CD4-positive, alpha-beta T cell treated with Interleukin-17A for 1 hour (primary cell): ENCODE measurements around the gene MYH9.
A peak's percentile ranks its signal among the peaks of the same experiment; 100 is the strongest.
"Not testable (repeated sequence)": the region's sequence is repeated elsewhere in the genome, so short reads cannot be mapped to it uniquely, and the experiment has no call there.

ENCODE experiments used
- DNase-seq: peaks from one replicate; pipeline ENCODE4 v3.0.0-alpha.2; 2020

Gene MYH9

GRCh38 chr22:36387959-36388726 lies at the start of gene MYH9:
Gene MYH9, minus strand, starts transcription at chr22:36387967. Its CDS starts 38,731 bp downstream, at chr22:36349236.
- peak; percentile 99 for DNase-seq

DNA sequence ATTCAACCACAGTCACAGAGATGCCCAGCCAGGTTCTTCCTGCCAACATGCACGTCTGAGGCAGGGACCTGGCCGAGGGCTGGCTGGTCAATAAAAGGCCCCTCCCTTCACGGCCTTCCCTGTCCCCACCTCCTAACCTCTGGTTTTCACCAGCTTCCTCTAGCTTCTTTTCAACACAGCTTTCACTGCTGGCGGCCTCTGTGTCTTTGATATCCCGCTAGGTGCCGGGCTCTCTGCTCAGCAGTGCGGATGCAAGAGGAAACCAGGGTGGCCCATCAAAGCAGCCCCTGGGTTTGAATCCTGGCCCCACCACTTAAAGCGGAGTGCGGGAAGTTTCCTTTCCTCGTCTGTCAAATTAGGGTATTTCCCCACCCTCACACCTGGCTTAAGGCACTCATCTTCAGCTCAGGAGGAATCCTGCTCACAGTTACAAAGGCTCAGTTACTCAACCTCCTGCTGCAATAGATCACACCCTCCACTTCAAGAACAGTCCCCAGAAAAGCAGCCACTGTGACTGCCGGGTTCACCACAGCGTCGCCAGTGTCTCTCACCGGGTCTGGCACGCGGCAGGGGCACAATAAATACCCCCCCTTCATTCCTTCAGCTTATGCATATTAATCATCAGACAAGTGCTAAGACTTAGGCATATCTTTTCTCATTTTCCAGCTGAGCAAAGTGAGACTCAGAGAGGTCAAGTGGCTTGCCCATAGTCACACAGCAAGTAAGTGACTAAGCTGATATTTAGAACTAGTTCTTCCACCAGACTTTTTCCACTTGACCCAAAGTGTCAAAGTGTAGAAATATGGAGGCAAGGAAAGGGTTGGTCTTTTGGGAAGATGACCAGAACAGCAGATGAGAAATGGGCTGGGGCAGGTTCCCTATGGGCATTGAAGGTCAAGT lies 48.0 kb upstream of the MYH9 start:
- peak; percentile 88 for DNase-seq

- no peak for DNase-seq
These were observed 45.8 kb upstream of the MYH9 start for GRCh38 chr22:36433318-36434231.

- no peak for DNase-seq
These were observed 45.0 kb upstream of the MYH9 start for GRCh38 chr22:36432592-36433317.

DNA sequence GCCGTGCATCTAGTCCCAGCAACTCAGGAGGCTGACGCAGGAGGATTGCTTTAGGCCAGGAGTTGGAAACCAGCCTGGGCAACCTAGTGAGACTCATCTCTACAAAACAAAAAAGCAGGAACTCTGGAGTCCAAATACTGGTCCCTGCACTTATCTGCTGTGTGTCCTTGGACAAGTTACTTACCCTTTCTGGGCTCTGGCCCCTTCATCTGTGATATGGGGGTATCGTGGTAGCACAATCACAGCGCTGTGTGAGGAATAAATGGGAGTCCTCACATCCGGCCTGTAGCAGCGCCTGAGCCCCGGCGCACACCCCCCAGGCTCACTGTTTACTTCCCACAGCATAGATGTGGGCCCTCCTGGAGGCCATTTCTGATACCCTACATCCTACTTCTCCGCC lies 44.2 kb upstream of the MYH9 start:
- DNase-seq, result no peak

DNA sequence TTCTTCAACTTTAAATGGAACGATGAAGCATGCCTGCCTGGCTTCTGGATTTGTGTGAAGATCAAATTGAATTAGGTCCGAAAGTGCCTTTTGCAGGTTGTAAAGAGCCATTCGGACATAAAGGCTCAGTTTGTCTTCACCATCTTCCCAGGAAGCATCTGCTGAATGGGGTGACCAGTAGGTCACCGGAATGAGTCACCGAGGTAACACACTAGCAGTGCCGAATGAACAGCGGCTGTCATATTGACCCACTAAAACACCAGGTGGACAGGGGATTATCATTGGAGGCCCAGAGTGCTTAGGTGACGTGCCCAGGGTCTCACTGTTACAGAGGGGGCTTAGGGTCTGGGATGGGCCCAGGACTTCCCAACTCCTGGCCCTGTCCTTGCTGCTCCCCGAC lies 43.1 kb upstream of the MYH9 start:
- no peak for DNase-seq

DNA sequence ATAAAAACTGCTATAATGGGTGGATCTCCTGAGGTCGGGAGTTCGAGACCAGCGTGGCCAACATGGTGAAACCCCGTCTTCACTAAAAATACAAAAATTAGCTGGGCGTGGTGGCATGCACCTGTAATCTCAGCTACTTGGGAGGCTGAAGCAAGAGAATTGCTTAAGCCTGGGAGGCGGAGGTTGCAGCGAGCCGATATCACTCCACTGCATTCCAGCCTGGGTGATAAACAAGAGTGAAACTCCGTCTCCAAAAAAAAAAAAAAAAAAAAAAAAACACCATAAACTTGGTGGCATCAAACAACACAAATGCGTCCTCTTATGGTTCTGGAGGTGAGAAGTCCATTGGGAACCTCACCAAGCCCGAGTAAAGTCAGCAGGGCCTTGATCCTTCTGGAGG lies 40.2 kb upstream of the MYH9 start:
- DNase-seq, result not testable (repeated sequence)

DNA sequence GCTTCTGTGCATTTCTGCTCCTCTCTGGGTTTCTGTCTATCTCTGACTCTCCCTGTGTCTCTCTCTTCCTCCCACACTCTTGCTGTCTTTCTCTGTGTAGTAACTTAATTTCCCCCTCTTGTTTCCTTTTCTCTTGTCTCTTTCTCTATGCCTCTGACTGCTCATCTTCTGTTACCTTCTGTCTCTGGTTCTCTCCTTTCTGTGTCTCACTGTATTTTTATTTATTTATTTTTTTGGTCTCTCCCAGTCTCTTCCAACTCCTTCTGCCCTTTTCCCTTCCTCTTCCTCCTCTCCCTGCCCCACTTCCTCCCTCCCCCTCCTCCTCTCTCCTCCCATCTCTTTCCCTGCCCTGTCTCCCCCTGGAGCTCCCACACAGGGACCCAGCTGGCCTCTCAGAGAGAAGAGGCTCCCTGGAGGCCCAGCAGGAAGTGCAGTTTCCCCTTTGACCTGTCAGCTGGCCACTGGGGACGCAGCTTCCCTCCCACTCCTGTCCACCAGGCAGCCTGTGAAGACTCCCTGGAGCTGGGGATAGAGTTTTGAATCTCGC lies 38.3 kb upstream of the MYH9 start:
- DNase-seq, result no peak

GRCh38 chr22:36424901-36425579 lies 37.3 kb upstream of the MYH9 start:
- no peak for DNase-seq

DNA sequence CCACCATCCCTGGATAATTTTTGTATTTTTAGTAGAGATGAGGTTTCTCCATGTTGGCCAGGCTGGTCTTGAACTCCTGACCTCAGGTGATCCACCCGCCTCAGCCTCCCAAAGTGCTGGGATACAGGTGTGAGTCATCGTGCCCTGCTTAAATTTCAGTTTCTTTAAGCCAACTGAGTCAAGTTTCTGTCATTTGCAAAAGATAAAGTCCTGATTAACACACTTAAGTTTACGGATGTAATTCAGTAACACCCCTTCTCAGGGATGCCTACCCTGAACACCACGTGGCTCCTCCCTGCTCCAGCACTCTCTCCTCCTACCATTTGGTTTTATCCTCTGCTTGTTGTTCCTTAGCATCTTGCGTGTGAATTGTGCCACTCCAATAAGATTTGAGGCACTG lies 36.7 kb upstream of the MYH9 start:
- DNase-seq, result not testable (repeated sequence)

- DNase-seq, result no peak
These were observed 36.0 kb upstream of the MYH9 start for GRCh38 chr22:36423461-36424404.

GRCh38 chr22:36422287-36423014 lies 34.7 kb upstream of the MYH9 start:
- no peak for DNase-seq

DNA sequence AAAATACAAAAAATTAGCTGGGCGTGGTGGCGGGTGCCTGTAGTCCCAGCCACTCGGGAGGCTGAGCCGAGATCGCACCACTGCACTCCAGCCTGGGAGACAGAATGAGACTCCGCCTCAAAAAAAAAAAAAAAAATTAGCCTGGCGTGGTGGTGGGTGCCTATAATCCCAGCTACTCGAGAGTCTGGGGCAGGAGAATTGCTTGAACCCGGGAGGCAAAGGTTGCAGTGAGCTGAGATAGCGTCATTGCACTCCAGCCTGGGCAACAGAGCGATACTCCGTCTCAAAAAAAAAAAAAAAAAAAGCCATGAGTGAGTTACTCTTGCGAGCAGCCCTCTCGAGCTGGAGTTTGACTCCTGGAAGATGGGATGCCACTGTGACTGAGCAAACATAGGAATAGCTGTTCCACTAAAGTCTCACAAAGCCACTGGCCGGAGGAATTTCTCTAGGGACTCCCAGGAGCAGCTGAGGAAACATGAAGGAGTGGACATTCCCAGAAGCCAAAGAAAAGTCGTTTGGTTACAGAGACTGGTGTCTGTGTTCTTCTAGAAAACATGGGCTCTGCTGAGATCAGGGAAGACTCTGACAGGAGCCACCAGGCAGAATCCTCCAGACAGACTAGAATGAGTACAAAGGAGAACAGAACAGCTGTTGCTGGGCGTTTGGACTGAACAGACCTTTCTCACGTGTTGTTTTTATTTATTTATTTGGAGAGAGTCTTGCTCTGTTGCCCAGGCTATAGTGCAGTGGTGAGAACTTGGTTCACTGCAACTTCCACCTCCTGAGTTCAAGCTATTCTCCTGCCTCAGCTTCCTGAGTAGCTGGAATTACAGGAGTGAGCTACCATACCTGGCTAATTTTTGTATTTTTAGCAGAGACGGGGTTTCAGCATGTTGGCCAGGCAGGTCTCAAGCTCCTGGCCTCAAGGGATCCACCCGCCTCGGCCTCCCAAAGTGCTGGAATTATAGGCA lies 32.4 kb upstream of the MYH9 start:
- no peak for DNase-seq

- DNase-seq, result peak; percentile 31
These were observed 31.6 kb upstream of the MYH9 start for GRCh38 chr22:36419177-36419911.

DNA sequence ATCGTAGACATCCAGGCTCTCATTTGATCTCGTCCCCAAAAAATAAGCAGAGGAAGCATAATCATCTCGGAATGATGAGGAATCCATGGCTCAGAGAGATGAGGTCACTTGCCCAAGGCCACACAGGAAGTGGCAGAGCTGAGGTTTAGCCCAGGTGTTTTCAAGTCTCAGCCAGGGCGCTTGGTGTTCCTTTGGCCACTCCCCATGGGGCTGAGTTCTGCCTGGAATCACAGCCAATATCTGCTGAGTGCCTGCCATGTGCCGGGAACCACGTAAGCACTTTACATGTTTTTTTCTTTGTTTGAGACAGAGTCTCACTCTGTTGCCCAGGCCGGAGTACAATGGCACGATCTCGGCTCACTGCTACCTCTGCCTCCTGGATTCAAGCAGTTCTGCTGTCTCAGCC lies 29.5 kb upstream of the MYH9 start:
- DNase-seq, result no peak

GRCh38 chr22:36415415-36416168 lies 27.8 kb upstream of the MYH9 start:
- no peak for DNase-seq
